H1 (cell line): ENCODE data around the gene NECTIN3. TPM values are rescaled to one million over a fixed set of nuclear protein-coding genes. Genes with fewer than 3 reads are reported as not detected.

ENCODE experiments used
- CHD2 ChIP-seq: IDR thresholded peaks from 2 replicates; pipeline ENCODE4 v1.6.1; 2012; ENCODE audit warnings: low read length, improper control_type of control experiment
- HDAC2 ChIP-seq, 2 experiments: fragments of 300-600 bp in 1 of 2; sonication (generic) in 1 of 2; IDR thresholded peaks; 2 replicates each; pipeline ENCODE4 v1.6.1; 2011 to 2012; ENCODE audit warnings: low read depth in 2 of 2, low read length in 2 of 2, mild to moderate bottlenecking in 2 of 2, moderate library complexity in 2 of 2, borderline replicate concordance in 1 of 2, inconsistent platforms in 1 of 2
- RNF2 ChIP-seq: fragments of 200-900, 300-1000 bp; sonication (generic); IDR thresholded peaks from 2 replicates; pipeline ENCODE4 v1.7.1; 2016; ENCODE audit warnings: borderline replicate concordance, low read depth, mild to moderate bottlenecking, antibody characterized with exemption, low read length; ENCODE audit not compliant: poor library complexity, severe bottlenecking; ENCODE audit errors: missing control alignments
- RXRA ChIP-seq: IDR thresholded peaks from 2 replicates; pipeline ENCODE4 v1.6.1; 2011; ENCODE audit warnings: low read depth, mild to moderate bottlenecking, low read length, moderate library complexity; ENCODE audit not compliant: insufficient read depth
- SP4 ChIP-seq: IDR thresholded peaks from 2 replicates; pipeline ENCODE4 v1.6.1; 2012; ENCODE audit warnings: low read length, inconsistent platforms
- TCF12 ChIP-seq: IDR thresholded peaks from 2 replicates; pipeline ENCODE4 v1.6.1; 2011; ENCODE audit warnings: low read depth, mild to moderate bottlenecking, low read length
- polyA plus RNA-seq, 7 experiments: library from polyadenylated mRNA; depleted of rRNA in 3 of 7; stranded (reverse) in 5 of 7; unstranded in 2 of 7; fragments of >200 nt in 5 of 7; fragments of 200-250 nt in 2 of 7; gene quantifications; 1 replicate in 5 of 7; 2 replicates in 1 of 7; 4 replicates in 1 of 7; pipeline versions ENCODE4 v1.2.1 to v1.2.3, GENCODE V29; 2011 to 2013; ENCODE audit warnings: missing spikeins in 2 of 7, mixed read lengths in 2 of 7
- total RNA-seq: library from RNA; stranded (reverse); fragmentation: NEBNext Ultra II Directional; extraction: Animal tissue kit (Norgen Biotek cat#: 25700); gene quantifications from 2 replicates; pipeline ENCODE4 v1.2.1, GENCODE V29; 2021
- TF ChIP-seq, protein P1 (sequence below): IDR thresholded peaks from 2 replicates; pipeline ENCODE4 v1.6.1; 2012; ENCODE audit warnings: inconsistent platforms
- TF ChIP-seq, protein P2 (sequence below): IDR thresholded peaks from 2 replicates; pipeline ENCODE4 v1.6.1; 2011; ENCODE audit warnings: low read length, improper control_type of control experiment

The NECTIN3 gene
- total and polyA plus RNA-seq, 2 of the 8 experiments (the other 6 are each of a cell fraction or from before 2014, with no cell fraction given), result 13.6 to 50.6 TPM

DNA sequence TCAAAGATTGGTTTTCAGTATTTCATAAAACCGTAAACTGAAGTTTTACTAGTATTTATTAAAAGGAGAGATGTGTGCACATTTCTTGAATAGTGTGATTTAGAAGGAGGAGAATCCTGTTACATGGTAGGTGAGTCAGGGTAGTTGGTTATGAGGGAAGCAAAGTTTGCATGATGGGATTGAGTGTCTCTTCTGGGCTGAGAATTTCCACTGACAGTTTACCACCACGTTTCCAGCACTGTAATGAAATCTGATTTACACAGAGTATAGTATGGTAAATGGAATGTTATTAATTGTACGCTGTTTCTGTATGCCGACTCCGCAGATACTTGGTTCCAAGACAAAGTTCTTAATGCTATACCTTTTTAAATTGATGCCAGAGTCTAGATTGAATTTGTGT, 1.6 kb downstream of the NECTIN3 start (continued):
- TF ChIP-seq SP4 (no peak), RNF2 (no peak), TCF12 (no peak), HDAC2 (IDR thresholded peaks at IDR 0.05; ENCODE audit: borderline replicate concordance in 1 of 2, low read depth in 2 of 2, low read length in 2 of 2) (no peak), RXRA (no peak), CHD2 (no peak)
- TF ChIP-seq, protein P1, sequence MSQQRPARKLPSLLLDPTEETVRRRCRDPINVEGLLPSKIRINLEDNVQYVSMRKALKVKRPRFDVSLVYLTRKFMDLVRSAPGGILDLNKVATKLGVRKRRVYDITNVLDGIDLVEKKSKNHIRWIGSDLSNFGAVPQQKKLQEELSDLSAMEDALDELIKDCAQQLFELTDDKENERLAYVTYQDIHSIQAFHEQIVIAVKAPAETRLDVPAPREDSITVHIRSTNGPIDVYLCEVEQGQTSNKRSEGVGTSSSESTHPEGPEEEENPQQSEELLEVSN, result no peak
- TF ChIP-seq, protein P2, sequence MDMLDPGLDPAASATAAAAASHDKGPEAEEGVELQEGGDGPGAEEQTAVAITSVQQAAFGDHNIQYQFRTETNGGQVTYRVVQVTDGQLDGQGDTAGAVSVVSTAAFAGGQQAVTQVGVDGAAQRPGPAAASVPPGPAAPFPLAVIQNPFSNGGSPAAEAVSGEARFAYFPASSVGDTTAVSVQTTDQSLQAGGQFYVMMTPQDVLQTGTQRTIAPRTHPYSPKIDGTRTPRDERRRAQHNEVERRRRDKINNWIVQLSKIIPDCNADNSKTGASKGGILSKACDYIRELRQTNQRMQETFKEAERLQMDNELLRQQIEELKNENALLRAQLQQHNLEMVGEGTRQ, result no peak
